ENCODE measurements around the gene SYT14.
"Not testable (repeated sequence)": the region's sequence is repeated elsewhere in the genome, so short reads cannot be mapped to it uniquely, and the experiment has no call there.

The SYT14 gene

GRCh38 chr1:210159211-210159610, 221.2 kb downstream of the SYT14 start:
- Histone ChIP-seq H3K36me3 (no peaks in the 10 kb centered on the region), H3K27me3 (no peaks in the 10 kb centered on the region), H3K4me3 (no peak overlapping the region), H3K4me1 (no peaks in the 10 kb centered on the region), H3K27ac (no peak overlapping the region), H3K9me3 (no peaks in the 10 kb centered on the region)
- intact Hi-C loops (cut with DNase I; ENCODE audit: low total_unique reads) = no loop called here
- TF ChIP-seq CTCF (IDR thresholded peaks at IDR 0.05) = no peak
- DNase-seq = no peak

- H3K4me1 ChIP-seq = no peaks in the 10 kb centered on the region
- H3K4me3 ChIP-seq = no peak overlapping the region
- no peaks in the 10 kb centered on the region for H3K36me3 ChIP-seq
- no peak for DNase-seq
- no peak overlapping the region for H3K27ac ChIP-seq
- TF ChIP-seq CTCF (IDR thresholded peaks at IDR 0.05) = no peak
- intact Hi-C loops (cut with DNase I; ENCODE audit: low total_unique reads) = no loop called here
- H3K27me3 ChIP-seq = no peaks in the 10 kb centered on the region
- H3K9me3 ChIP-seq = no peaks in the 10 kb centered on the region
Measured at GRCh38 chr1:210170220-210170619, 232.2 kb downstream of the SYT14 start.

GRCh38 chr1:210174133-210174532, 236.1 kb downstream of the SYT14 start:
- Histone ChIP-seq H3K9me3 (no peaks in the 10 kb centered on the region), H3K27ac (no peak overlapping the region), H3K36me3 (no peaks in the 10 kb centered on the region), H3K4me1 (no peaks in the 10 kb centered on the region), H3K27me3 (no peaks in the 10 kb centered on the region), H3K4me3 (no peak overlapping the region)
- no peak for TF ChIP-seq CTCF (IDR thresholded peaks at IDR 0.05)
- intact Hi-C loops (cut with DNase I; ENCODE audit: low total_unique reads) = no loop called here
- no peak for DNase-seq

- Histone ChIP-seq H3K36me3 (no peaks in the 10 kb centered on the region), H3K27ac (no peak overlapping the region), H3K4me3 (no peak overlapping the region), H3K27me3 (no peaks in the 10 kb centered on the region), H3K4me1 (no peaks in the 10 kb centered on the region), H3K9me3 (no peaks in the 10 kb centered on the region)
- TF ChIP-seq CTCF (IDR thresholded peaks at IDR 0.05) = no peak
- no peak for DNase-seq
- intact Hi-C loops (cut with DNase I; ENCODE audit: low total_unique reads) = no loop called here
Measured at GRCh38 chr1:210185063-210185462, 247.0 kb downstream of the SYT14 start.

- H3K9me3 ChIP-seq; H3K4me3 ChIP-seq; DNase-seq; intact Hi-C loops (cut with DNase I; ENCODE audit: low total_unique reads); H3K36me3 ChIP-seq; H3K27ac ChIP-seq; H3K4me1 ChIP-seq; H3K27me3 ChIP-seq: not testable (repeated sequence)
Measured at GRCh38 chr1:210187849-210188606, 250.0 kb downstream of the SYT14 start.

GRCh38 chr1:210189426-210189825, 251.4 kb downstream of the SYT14 start:
- H3K4me1 ChIP-seq = no peaks in the 10 kb centered on the region
- no peak overlapping the region for H3K27ac ChIP-seq
- no peak overlapping the region for H3K4me3 ChIP-seq
- no peak for DNase-seq
- no peaks in the 10 kb centered on the region for H3K36me3 ChIP-seq
- intact Hi-C loops (cut with DNase I; ENCODE audit: low total_unique reads) = no loop called here
- no peak for TF ChIP-seq CTCF (IDR thresholded peaks at IDR 0.05)
- no peaks in the 10 kb centered on the region for H3K9me3 ChIP-seq
- H3K27me3 ChIP-seq = no peaks in the 10 kb centered on the region
